Measurements from ENCODE around the gene VASP. TPM values are rescaled to one million over a fixed set of nuclear protein-coding genes. Genes with fewer than 3 reads are reported as not detected.

The VASP gene
- total RNA-seq, 4 donors from 2014 or later, result 47.0 to 132 (median 68.7) TPM

DNA sequence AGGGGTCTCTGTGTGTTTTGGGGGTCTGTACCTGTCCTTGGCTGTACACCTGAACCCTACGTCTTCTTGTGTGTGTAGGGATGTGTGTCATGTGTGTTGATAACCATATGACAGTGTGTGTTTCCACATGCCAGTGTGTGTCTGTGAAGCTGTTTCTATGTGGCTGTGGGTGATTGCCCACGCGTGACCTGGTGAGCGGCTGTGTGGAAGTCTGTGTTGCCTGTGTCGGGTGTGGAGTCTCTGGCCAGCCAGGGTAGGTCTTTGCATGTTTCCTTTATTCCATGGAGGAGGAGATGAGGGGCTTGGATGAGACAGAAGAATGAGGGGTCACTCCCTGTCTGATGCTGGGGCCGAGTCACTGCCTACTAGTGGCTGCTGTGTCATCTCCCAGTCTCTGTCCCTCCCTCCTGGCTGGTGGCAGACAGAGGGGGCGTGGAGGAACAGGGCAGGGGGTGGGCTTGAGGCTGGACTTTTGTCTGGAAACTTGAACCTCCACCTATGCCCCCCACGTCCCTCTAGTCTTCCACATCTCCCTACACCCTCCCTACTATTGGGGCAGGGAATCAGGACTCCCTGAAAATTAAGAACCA lies 42.3 kb upstream of the VASP start:
- no peak for DNase-seq (ENCODE audit: low spot score)
- no peak for ATAC-seq (ENCODE audit: low FRiP score)
- TF ChIP-seq, protein P1, sequence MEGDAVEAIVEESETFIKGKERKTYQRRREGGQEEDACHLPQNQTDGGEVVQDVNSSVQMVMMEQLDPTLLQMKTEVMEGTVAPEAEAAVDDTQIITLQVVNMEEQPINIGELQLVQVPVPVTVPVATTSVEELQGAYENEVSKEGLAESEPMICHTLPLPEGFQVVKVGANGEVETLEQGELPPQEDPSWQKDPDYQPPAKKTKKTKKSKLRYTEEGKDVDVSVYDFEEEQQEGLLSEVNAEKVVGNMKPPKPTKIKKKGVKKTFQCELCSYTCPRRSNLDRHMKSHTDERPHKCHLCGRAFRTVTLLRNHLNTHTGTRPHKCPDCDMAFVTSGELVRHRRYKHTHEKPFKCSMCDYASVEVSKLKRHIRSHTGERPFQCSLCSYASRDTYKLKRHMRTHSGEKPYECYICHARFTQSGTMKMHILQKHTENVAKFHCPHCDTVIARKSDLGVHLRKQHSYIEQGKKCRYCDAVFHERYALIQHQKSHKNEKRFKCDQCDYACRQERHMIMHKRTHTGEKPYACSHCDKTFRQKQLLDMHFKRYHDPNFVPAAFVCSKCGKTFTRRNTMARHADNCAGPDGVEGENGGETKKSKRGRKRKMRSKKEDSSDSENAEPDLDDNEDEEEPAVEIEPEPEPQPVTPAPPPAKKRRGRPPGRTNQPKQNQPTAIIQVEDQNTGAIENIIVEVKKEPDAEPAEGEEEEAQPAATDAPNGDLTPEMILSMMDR (IDR thresholded peaks at IDR 0.05), result no peak

DNA sequence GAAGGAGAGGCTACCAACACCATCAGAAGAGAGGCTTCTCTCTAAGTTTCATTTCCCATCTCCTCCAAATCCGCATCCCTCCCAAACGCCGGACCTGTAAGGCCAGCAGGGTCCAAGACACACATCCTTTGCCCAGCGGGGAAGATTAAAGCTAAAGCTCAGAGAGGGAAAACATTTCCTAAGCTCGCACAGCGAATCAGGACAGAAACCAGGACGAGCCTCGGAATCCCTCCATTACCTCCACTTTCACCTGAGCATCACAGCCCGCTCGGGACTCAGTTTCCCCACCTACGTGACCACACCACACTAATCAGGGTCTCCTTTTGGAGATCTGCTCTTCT lies 40.2 kb upstream of the VASP start:
- ATAC-seq (ENCODE audit: low FRiP score) (no peak), DNase-seq (ENCODE audit: low spot score) (no peak)
- TF ChIP-seq, protein P1 (IDR thresholded peaks at IDR 0.05), result no peak

DNA sequence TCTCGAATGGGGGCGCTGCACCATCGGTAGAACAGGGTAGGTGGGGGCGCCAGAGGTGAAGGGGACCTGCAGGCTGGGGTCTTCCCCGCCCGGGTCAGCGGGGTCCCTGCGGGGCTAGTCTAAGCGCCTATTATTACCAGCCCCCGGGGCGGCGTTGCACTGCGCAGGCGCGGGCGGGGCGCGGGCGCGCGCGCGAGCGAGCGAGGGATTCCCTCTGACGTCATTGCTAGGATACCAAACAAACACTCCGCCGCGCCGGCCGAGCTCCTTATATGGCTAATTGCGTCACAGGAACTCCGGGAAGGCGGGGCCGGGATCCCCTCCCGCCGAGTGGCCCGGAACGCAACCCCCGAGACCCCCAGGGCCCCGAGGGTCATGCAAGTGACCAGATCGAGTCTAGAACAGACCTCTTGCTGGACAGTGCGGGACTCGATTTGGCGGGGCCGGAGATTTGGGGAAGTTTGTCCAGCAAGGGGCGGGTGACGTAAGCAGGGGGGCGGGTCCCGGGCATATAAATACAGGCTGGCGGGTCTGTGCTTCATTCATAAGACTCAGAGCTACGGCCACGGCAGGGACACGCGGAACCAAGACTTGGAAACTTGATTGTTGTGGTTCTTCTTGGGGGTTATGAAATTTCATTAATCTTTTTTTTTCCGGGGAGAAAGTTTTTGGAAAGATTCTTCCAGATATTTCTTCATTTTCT lies 39.7 kb upstream of the VASP start, which contains the start of gene FOSB:
Gene FOSB, plus strand, starts transcription at position 541 of the 703 bp plus-strand sequence. CDS start 591 bp downstream, outside the sequence.
- TF ChIP-seq, protein P1 (IDR thresholded peaks at IDR 0.05), result no peak
- DNase-seq (ENCODE audit: low spot score) (peak; percentile 98), ATAC-seq (ENCODE audit: low FRiP score) (peak; percentile 41)

DNA sequence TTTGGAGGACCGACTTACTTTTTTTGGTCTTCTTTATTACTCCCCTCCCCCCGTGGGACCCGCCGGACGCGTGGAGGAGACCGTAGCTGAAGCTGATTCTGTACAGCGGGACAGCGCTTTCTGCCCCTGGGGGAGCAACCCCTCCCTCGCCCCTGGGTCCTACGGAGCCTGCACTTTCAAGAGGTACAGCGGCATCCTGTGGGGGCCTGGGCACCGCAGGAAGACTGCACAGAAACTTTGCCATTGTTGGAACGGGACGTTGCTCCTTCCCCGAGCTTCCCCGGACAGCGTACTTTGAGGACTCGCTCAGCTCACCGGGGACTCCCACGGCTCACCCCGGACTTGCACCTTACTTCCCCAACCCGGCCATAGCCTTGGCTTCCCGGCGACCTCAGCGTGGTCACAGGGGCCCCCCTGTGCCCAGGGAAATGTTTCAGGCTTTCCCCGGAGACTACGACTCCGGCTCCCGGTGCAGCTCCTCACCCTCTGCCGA lies 39.1 kb upstream of the VASP start:
- TF ChIP-seq, protein P1 (IDR thresholded peaks at IDR 0.05), result no peak
- ATAC-seq (ENCODE audit: low FRiP score) (no peak), DNase-seq (ENCODE audit: low spot score) (no peak)

DNA sequence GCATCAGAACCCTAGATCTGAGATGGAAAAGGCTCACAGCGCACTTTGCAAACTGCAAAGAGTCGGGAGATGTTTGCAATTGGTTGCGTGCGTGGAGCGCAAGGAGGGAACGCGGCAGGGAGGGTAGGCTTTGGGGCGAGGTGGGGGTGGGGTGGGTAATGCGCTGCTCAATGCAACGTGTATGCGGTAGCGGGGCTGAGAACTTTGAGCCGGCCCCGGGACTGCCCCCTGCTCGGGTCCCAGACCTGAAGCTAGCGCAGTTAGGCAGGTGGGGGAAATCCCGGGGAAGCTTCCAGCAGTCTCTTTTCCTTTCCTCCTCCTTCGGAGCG lies 38.5 kb upstream of the VASP start:
- DNase-seq (ENCODE audit: low spot score) (no peak), ATAC-seq (ENCODE audit: low FRiP score) (no peak)
- TF ChIP-seq, protein P1 (IDR thresholded peaks at IDR 0.05), result no peak

DNA sequence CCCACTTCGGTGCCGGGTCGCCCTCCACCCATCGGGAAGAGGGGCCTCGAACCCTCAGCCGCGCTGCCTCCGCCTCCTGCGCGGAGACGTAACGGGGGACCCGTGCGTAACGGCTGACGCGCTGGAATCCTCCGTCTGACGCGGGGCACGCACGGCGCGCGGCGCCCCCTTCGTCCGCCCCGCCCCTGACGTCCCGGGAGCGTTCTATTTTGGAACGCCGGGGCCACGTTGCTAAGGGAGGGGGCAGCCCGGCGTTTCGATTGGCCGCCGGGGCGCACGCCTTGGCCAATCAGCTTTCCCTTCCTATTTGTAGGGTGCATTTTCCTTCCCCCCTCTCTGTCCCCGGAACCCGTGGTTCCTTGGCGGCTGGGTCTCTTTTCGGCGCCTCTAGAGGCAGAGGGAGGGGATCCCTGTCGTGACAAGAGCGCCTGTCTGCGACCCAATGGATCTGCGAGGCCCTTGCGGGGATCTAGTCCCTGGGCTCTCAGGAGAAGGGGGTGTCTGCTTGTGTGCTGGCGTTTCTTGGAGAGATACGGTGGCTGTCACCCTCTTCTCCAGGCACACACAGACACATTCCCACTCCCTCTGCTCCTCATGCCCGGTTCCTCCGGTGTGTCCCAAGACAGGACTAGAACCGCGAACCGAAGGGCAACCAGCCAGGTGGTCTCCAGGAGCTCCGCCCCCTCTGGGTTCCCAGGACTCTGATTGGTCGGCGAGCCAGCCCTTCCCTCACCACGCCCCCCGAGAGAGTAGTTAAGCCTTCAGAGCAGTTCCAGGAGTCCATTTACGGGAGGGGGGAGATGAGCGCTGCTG lies 37.9 kb upstream of the VASP start:
- DNase-seq (ENCODE audit: low spot score), result no peak
- peak; percentile 23 for ATAC-seq (ENCODE audit: low FRiP score)
- TF ChIP-seq, protein P1 (IDR thresholded peaks at IDR 0.05), result no peak

Data from omental fat pad (tissue), 4 donors.